Uterus (tissue), 4 donors: ENCODE results near the gene ACAP3. TPM values are rescaled to one million over a fixed set of nuclear protein-coding genes. Genes with fewer than 3 reads are reported as not detected.

Experiments used
- DNase-seq, 2 donors: peaks; one replicate each; pipeline ENCODE4 v3.0.0-alpha.2; 2019 to 2020
- H3K27ac ChIP-seq, 2 donors: fragments of 200-600 bp; sonication (generic); 1 replicate in 1 of 2; 2 replicates in 1 of 2; pipeline ENCODE4 v1.5.1; 2016 to 2018
- H3K27me3 ChIP-seq, 2 donors: fragments of 200-600 bp; sonication (generic); one replicate each; pipeline ENCODE4 v1.5.1; 2018 to 2019; ENCODE audit warnings: control low read depth in 1 of 2
- H3K36me3 ChIP-seq, 2 donors: fragments of 200-600 bp; sonication (generic); one replicate each; pipeline ENCODE4 v1.5.1; 2019; ENCODE audit warnings: control low read depth in 1 of 2
- H3K4me1 ChIP-seq, 2 donors: fragments of 200-600 bp; sonication (generic); one replicate each; pipeline ENCODE4 v1.5.1; 2018 to 2019; ENCODE audit warnings: control low read depth in 1 of 2
- H3K4me3 ChIP-seq, 2 donors: fragments of 200-600 bp; sonication (generic); 1 replicate in 1 of 2; 2 replicates in 1 of 2; pipeline ENCODE4 v1.5.1; 2018 to 2019; ENCODE audit warnings: mild to moderate bottlenecking in 1 of 2
- H3K9me3 ChIP-seq, 2 donors: fragments of 200-600 bp; sonication (generic); one replicate each; pipeline ENCODE4 v1.5.1; 2019; ENCODE audit warnings: control low read depth in 1 of 2
- CTCF ChIP-seq, 4 experiments: fragments of 200-600 bp in 2 of 4; fragments of 450-650 bp in 2 of 4; sonication (generic) in 2 of 4; IDR thresholded peaks; one replicate each; pipeline ENCODE4 v1.5.1; 2016 to 2019; ENCODE audit warnings: antibody characterized with exemption in 4 of 4, mild to moderate bottlenecking in 2 of 4, moderate library complexity in 1 of 4
- POLR2A ChIP-seq, 2 donors: fragments of 450-650 bp; IDR thresholded peaks; one replicate each; pipeline ENCODE4 v1.6.1; 2016; ENCODE audit warnings: antibody characterized with exemption in 2 of 2, mild to moderate bottlenecking in 1 of 2, moderate library complexity in 1 of 2
- intact Hi-C: fragments of 100-400 bp; cut with DNase I; formaldehyde crosslinking; loops from one replicate; pipeline ENCODE4 v1.15.1; 2023; ENCODE audit warnings: low total_unique reads
- total RNA-seq, 4 donors: library from RNA; depleted of rRNA in 3 of 4; stranded (reverse); fragments of >200 nt in 3 of 4; gene quantifications; one replicate each; pipeline versions ENCODE4 v1.1.0 to v1.2.4, GENCODE V29; 2014 to 2023
- donor health status: DM: yes; HTN: yes; CAD: no.

Gene ACAP3
- total RNA-seq, 4 donors from 2014 or later = 11.2 to 98.5 (median 44.0) TPM

GRCh38 chr1:1262758-1263157 lies 45.0 kb downstream of the ACAP3 start:
- TF ChIP-seq CTCF (IDR thresholded peaks at IDR 0.05) (no peak), POLR2A (IDR thresholded peaks at IDR 0.05) (no peak)
- H3K27me3 ChIP-seq = no peaks in the 10 kb centered on the region
- H3K9me3 ChIP-seq = no peaks in the 10 kb centered on the region
- no peaks in the 10 kb centered on the region for H3K4me1 ChIP-seq
- no peak for DNase-seq
- H3K4me3 ChIP-seq = no peak overlapping the region
- no peaks in the 10 kb centered on the region for H3K36me3 ChIP-seq
- intact Hi-C loops = no loop called here
- no peak overlapping the region for H3K27ac ChIP-seq

DNA sequence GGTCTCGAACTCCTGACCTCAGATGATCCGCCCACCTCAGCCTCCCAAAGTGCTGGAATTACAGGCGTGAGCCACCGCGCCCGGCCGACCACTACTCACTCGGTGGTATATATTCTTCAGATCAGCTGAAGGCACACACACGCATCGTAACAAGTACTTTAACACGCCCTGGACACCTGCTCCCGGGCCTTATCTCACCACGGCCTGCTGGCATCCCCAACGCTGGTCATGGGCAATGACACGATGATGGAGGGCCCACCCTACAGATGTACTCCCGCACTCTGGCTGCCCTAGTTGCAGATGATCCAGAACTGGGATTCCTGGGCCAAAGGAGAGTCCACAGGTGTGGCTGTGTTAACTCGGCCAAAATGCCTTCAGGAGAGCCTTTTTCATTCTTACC lies 45.7 kb downstream of the ACAP3 start:
- Histone ChIP-seq H3K9me3 (no peaks in the 10 kb centered on the region), H3K27ac (no peak overlapping the region), H3K4me1 (no peaks in the 10 kb centered on the region), H3K4me3 (no peak overlapping the region), H3K36me3 (no peaks in the 10 kb centered on the region), H3K27me3 (no peaks in the 10 kb centered on the region)
- TF ChIP-seq CTCF (IDR thresholded peaks at IDR 0.05) = no peak
- no peak for TF ChIP-seq POLR2A (IDR thresholded peaks at IDR 0.05)
- no peak for DNase-seq
- intact Hi-C loops = no loop called here

GRCh38 chr1:1260843-1261560 lies 46.7 kb downstream of the ACAP3 start:
- no peak for TF ChIP-seq CTCF (IDR thresholded peaks at IDR 0.05)
- no peaks in the 10 kb centered on the region for H3K4me1 ChIP-seq
- H3K4me3 ChIP-seq = no peak overlapping the region
- H3K9me3 ChIP-seq = no peaks in the 10 kb centered on the region
- intact Hi-C loops = no loop called here
- DNase-seq = no peak
- H3K36me3 ChIP-seq = no peaks in the 10 kb centered on the region
- no peak overlapping the region for H3K27ac ChIP-seq
- H3K27me3 ChIP-seq = no peaks in the 10 kb centered on the region

DNA sequence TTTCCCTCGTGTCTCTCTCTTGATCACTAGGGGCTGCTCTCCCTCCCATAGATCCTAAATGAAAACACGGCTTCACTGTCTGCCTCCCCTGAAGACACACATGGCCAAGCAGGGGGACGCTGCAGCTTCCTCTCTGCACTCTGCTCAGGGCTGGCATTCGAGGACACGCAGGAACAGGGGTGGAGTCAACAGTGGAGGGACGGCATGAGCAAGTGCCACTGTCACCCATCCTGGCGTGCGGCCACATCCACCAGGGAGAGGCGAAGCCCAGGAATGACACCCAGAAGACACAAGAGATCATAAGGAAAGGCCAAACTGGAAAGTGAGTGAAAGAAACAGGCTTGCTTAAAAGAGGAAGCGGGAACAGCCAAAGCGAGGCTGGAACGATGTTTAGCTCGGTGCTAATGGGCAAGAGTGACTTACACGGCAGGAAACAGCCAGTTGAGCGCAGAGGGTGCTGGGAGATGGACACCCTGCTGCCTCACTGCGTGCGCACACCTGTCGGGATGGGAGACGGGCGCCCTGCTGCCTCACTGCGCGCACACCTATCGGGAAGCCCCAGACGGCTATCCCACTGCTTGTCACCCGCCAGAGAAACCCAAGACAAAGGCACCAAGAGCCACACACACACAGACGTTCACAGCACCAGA lies 47.7 kb downstream of the ACAP3 start:
- intact Hi-C loops = no loop called here
- H3K27me3 ChIP-seq = no peaks in the 10 kb centered on the region
- no peaks in the 10 kb centered on the region for H3K4me1 ChIP-seq
- no peaks in the 10 kb centered on the region for H3K36me3 ChIP-seq
- DNase-seq = no peak
- no peak for TF ChIP-seq CTCF (IDR thresholded peaks at IDR 0.05)
- no peak overlapping the region for H3K27ac ChIP-seq
- no peak overlapping the region for H3K4me3 ChIP-seq
- H3K9me3 ChIP-seq = no peaks in the 10 kb centered on the region

DNA sequence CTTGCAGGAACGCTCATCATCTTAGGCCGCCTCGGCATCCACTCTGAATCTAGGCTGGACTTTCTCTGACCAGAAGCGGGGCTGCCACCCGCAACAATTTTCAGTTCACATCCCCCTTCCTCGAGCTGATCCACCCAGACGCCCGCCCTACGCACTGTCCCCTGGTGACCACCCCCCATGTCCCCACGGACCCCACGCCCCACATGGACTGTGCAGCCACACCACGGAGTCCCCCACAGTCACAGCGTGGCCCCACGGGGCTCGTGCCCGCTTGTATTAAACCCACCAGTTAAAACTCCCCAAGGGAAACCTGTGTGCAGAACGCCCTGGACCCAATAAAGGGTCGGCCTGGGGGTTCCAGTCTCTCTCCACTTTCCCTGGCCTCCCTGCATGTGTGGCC lies 48.2 kb downstream of the ACAP3 start:
- Histone ChIP-seq H3K4me3 (no peak overlapping the region), H3K27me3 (no peaks in the 10 kb centered on the region), H3K4me1 (no peaks in the 10 kb centered on the region), H3K9me3 (no peaks in the 10 kb centered on the region), H3K36me3 (no peaks in the 10 kb centered on the region), H3K27ac (no peak overlapping the region)
- intact Hi-C loops = no loop called here
- DNase-seq = no peak
- no peak for TF ChIP-seq POLR2A (IDR thresholded peaks at IDR 0.05)
- no peak for TF ChIP-seq CTCF (IDR thresholded peaks at IDR 0.05)
